ENCODE measurements around the gene EBP.
"Not testable (repeated sequence)": the region's sequence is repeated elsewhere in the genome, so short reads cannot be mapped to it uniquely, and the experiment has no call there.

The EBP gene

DNA sequence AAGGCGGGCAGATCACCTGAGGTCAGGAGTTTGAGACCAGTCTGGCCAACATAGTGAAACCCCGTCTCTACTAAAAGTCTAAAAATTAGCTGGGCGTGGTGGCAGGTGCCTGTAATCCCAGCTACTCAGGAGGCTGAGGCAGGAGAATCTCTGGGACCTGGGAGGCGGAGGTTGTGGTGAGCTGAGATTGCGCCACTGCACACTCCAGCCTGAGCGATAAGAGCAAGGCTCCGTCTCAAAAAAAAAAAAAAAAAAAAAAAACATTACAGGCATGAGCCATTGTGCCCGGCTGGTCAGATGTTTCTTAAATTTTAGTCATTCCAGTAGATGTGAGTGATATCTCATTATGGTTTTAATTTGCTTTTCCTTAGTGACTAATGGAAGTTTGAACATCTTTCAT, 4.2 kb downstream of the EBP start:
- DNase-seq (ENCODE audit: low read depth): not testable (repeated sequence)

DNA sequence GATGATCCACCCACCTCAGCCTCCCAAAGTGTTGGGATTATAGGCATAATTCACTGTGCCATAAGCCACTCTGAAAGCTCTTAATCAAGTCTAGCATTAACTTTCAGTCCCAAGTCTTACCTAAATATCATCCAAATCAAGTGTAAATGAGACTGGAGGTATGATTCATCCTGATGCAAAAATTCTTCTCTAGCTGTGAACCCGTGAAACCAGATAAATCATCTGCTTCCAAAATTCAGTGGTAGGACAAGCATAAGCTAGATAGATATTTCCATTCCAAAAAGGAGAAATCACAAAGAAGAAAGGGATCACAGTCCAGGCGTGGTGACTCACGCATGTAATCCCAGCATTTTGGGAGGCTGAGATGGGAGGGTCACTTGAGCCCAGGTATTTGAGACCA, 9.1 kb downstream of the EBP start:
- DNase-seq (ENCODE audit: low read depth): no peak

DNA sequence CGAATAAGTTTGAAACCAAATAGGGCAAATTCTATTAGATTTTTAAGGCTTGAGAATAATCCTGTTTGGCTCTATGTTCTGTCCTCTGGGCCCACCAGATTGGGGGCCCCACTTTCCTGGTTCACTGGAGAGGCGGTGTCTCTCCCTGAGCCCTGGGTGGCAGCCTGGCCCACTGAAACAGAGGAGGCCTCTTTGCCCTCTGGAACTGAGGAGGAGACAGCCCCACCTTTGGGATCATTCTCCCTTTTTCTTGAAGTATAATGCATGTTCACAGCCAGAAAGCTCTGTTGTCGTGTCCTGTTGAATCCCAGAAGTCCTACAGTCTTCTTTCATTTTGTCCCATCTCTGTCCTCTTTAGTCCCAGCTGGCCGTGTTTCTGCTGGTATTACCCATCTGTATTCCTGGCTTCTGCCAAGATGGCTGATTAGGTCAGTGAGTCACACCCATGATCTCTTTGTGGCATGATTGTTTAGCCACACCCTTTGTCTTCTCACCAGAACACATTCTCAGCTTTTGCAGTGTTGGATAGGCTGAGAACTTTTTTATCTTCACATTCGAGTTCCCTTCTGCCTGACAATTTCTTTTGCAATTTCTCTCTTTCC, 9.9 kb downstream of the EBP start:
- peak; percentile 52 for DNase-seq (ENCODE audit: low read depth)

DNA sequence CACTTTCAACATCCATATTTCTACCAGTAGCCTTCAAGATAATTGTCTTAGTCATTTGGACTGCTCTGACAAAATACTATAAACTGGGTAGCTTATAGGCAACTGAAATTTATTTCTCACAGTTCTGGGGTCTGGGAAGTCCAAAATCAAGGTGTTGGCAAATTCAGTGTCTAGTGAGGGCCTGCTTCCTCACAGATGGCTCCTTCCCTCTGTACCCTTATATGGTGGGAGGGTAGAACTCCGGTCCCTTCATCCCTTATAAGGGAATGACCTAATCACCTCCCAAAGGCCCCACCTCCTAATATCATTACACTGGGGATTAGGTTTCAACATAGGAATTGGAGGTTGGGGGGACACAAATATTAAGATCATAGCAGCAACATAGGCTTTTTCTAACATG, 10.6 kb downstream of the EBP start:
- no peak for DNase-seq (ENCODE audit: low read depth)

DNA sequence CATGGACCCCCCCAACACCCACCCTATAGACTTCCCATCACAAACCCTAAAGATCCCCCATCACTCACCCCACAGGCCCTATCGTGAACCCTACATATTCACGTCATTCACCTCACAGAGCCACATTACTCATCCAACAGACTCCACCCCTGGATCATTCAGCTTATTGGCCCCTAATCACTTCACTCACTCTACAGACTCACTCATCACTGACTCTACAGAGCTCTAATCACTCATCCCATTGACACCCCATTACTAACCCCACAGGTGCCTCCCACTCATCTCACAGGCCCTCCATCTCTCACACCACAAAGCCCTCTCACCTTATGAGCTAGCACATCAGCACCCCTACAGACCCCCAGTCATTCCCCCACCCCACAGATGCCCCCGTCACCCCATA, 11.6 kb downstream of the EBP start:
- no peak for DNase-seq (ENCODE audit: low read depth)

DNA sequence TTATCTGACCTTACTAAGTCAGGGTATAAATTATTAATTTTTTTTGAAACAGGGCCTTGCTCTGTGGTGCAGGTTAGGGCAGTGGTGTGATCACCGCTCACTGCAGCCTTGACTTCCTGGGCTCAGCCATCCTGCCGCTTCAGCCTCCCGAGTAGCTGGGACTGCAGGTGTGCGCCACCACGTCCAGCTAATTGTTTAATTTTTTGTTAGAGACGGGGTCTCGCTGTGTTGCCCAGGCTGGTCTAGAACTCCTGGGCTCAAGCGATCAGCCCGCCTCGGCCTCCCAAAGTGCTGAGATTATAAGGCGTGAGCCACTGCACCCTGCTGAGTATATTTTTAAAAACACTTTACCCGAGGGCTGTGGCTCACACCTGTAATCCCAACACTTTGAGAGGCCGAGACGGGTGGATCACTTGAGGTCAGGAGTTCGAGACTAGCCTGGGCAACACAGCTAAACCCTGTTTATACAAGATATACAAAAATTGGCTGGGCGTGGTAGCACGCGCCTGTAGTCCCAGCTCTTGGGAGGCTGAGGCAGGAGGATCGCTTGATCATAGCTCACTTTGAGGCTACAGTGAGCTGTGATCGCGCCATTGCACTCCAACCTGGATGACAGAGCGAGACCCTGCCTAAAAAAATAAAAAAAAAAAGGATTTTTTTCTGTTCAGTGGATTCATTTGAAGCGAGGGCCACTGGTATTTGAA, 17.2 kb downstream of the EBP start:
- DNase-seq (ENCODE audit: low read depth): no peak

DNA sequence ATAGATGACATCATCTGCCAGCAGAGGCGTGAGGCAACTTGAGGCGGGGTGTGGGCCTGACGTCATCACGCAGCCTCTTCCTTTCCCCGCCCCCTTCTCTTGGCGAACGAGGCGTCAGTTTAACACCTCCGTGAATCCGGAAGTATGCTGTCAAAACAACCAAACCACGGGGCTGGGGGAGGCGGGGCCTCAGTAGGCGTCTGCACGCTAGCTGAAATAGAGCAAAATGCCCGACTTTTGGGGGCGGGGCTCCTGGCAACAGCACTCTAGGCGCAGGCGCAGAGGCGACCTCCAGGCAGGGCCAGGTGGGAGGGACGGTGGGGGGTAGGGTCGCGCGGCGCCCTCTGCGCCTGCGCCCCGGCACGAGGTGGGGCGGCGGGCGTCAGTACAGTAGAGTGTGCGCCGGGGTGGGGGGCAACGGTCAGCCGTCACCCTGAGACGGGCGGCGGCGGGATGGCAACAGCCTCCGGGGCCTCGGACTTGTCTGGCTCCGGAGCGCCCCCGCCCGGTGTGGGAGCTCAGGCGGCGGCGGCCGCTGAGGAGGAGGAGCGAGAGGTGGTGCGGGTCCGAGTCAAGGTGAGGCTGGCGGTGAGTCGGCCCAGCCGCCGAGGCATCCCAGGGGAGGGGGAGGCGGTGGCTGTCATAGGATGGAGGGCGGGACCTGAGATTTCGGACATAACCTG, 17.9 kb downstream of the EBP start, which contains the start of gene TBC1D25:
Gene TBC1D25 (plus strand): TSS at position 370 of the 683 bp plus-strand sequence. CDS start 84 bp downstream, at position 454.
- DNase-seq (ENCODE audit: low read depth): peak; percentile 87

DNA sequence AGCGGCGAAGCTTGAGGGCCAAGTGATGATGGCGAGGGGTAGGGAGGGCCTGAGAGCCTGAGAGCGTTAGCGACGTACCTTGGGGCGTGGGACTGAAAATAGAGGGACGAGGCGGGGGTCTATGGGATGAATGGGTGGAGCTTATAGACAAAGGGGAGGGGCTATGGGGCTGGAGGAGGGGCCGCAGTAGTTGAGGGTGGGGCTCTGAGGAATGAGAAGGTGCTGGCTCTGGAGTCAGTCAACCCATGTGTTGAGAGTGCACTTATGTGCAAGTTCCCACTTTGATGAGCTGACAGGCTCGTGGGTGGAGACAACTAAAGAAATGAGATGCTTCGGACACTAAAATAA, 18.4 kb downstream of the EBP start:
- DNase-seq (ENCODE audit: low read depth): no peak

DNA sequence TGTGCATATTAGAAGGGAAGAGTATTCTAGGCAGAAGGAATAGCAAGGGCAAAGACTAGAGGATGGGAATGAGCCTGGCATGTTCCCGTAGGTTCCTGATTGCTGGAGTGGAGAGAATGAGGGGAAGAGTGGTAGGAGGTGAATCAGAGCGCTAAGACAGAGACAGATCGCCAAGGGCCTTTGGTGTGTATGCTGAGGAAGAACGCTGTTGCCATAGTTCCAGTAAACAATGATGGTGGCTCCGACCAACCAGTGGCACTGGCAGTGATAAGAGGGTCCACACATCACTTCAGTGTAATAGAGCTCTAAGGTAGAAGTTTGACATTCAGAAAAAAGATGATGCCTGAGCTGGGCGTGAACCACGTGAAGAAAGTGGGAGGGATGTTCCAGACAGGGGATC, 18.9 kb downstream of the EBP start:
- DNase-seq (ENCODE audit: low read depth): no peak

DNA sequence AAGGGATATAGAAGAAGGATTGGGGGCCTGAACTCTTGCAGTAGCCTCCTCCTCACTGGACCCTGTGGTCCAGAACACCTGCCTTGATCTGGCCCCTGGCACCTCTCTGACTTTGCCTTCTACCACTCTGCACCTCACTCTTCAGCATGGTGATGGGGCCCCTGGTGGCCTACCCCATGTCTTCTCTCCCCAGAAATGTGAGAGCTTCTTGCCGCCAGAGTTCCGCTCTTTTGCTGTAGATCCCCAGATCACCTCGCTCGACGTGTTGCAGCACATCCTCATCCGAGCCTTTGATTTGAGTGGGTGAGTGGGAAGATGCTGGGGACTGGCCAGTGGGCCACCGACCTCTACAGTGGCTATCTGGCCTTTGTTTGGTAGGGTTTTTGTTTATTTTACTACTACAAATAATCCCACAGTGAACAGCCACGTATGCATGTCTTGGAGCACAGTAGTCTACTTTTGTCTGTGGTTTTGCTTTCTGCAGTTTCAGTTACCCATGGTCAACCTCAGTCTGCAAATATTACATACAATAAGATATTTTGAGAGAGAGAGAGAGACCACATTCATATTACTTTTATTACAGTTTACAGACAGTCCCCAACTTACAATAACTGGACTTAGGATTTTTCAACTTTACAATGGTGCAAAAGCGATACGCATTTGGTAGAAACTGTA, 19.7 kb downstream of the EBP start:
- no peak for DNase-seq (ENCODE audit: low read depth)

DNA sequence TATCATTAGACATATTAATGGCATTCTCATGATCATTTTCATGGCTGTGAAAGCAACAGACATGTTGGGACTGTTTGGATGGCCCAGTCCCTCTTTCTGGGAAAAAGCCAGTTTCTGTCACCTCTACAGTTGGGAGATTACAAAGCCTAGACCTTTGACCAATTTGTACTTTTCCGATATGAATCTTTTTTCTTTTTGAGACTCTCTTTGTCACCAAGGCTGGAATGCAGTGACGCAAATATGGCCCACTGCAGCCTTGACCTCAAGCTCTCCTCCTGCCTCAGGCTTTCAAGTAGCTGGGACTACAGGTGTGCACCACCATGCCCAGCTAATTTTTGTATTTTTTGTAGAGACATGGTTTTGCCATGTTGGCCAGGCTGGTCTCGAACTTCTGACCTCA, 27.3 kb downstream of the EBP start:
- DNase-seq (ENCODE audit: low read depth): no peak

DNA sequence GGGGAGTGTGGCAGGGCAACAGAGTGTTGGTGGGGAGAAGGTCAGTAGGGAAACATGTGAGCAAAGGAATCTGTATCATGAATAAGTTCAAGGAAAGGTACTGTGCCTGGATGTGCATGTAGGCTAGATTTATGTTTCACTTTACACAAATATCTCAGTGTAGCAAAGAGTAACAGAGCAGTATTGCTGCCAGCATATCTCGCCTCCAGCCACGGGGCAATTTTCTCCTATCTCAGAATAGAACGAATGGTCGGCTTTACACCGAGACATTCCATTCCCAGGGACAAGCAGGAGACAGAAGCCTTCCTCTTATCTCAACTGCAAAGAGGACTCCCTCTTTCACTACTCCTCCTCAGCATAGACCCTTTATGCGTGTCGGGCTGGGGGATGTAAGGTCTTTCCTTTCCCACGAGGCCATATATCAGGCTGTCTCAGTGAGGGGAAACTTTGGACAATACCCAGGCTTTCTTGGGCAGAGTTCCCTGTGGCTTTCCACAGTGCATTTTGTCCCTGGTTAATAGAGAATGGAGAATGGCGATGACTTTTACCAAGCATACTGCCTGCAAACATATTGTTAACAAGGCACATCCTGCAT, 34.2 kb downstream of the EBP start:
- not testable (repeated sequence) for DNase-seq (ENCODE audit: low read depth)

DNA sequence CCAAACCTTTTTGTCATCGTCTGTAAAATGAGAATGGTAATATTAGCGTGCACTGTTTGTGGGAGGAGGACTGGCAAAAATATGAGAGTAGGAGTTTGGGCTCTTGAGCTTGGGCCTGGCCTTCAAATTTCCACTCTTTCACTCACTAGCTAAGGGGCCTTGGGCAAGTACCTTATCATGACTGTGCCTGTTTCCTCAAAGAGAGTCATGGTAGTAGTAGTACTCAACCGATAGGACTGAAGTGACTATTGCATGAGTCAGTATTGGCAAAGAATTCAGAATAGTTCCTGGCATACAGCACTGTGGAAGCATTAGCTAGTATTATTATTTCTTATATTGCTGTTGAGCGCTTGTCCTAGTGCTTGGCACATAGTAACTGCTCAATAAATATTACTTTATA, 36.7 kb downstream of the EBP start:
- peak; percentile 56 for DNase-seq (ENCODE audit: low read depth)

DNA sequence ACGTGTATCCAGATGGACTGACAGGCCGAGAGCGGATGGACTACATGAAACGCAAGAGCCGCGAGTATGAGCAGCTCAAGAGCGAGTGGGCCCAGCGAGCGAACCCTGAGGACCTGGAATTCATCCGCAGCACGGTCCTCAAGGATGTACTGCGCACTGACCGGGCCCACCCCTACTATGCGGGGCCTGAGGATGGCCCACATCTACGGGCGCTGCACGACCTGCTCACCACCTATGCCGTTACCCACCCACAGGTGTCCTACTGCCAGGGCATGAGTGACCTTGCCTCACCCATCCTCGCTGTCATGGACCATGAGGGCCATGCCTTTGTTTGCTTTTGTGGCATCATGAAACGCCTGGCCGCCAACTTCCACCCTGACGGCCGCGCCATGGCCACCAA, 38.0 kb downstream of the EBP start:
- DNase-seq (ENCODE audit: low read depth): no peak

DNA sequence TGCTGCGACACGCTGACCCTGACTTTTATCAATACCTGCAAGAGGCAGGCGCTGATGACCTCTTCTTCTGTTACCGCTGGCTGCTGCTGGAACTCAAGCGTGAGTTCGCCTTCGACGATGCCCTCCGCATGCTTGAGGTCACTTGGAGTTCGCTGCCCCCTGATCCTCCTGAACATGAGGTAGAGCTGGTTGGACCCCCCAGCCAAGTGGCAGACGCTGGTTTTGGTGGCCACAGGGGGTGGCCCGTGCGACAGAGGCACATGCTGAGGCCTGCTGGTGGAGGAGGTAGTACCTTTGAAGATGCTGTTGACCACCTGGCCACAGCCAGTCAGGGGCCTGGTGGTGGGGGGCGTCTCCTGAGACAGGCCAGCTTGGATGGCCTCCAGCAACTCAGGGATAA, 38.4 kb downstream of the EBP start:
- no peak for DNase-seq (ENCODE audit: low read depth)

DNA sequence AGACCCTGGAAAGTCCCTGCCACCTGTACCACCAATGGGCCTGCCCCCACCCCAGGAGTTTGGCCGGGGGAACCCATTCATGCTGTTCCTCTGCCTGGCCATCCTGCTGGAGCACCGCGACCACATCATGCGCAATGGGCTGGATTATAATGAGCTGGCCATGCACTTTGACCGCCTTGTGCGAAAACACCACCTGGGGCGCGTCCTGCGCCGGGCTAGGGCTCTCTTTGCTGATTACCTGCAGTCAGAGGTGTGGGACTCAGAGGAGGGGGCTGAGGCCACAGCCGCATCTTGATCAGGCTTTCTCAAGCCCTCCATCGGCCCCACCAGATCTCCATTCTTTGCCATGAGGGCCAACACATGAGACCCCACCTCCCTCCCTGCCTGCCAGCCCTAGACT, 39.1 kb downstream of the EBP start:
- no peak for DNase-seq (ENCODE audit: low read depth)

DNA sequence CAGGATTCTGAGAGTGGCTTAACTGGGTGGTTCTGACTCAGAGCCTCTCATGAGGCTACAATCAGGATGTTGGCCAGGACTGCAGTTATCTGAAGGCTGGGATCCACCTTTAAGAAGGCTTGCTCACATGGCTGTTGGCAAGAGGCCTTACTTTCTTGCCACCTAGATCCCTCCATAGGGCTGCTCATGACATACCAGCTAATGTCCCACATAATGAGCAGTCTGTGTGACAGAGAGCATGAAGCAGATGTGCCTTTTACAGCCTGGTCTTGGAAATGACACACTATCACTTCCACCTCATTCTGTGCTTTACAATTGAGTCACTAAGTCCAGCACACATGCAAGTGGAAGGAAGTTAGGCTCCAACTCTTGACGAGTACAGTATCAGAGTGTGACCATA, 48.4 kb downstream of the EBP start:
- DNase-seq (ENCODE audit: low read depth): no peak

DNA sequence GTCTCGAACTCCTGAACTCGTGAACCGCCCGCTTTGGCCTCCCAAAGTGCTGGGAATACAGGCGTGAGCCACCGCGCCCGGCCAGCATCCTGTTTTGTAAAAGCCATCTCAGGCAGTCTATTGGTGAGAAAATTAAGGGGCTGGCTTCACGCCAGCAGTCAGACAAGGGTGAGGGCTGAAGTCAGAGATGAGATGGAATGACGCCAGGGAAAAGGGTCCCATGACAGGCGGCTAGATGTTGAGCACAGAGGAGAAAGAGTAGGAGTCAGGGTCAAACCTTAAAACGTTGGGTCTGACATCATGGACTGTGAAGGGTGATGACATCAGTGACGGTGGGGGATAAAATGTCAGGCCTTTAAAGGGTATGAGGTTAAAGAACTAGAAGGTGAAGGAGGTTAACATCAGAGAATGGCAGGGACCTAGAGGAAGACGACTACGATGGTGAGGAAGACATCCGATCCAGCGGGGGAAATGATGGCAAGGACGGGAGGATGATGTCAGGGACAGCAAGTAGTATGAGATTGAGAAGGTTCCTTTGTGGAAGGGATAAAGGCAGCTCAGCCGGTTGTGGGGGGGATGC, 52.2 kb downstream of the EBP start:
- no peak for DNase-seq (ENCODE audit: low read depth)

DNA sequence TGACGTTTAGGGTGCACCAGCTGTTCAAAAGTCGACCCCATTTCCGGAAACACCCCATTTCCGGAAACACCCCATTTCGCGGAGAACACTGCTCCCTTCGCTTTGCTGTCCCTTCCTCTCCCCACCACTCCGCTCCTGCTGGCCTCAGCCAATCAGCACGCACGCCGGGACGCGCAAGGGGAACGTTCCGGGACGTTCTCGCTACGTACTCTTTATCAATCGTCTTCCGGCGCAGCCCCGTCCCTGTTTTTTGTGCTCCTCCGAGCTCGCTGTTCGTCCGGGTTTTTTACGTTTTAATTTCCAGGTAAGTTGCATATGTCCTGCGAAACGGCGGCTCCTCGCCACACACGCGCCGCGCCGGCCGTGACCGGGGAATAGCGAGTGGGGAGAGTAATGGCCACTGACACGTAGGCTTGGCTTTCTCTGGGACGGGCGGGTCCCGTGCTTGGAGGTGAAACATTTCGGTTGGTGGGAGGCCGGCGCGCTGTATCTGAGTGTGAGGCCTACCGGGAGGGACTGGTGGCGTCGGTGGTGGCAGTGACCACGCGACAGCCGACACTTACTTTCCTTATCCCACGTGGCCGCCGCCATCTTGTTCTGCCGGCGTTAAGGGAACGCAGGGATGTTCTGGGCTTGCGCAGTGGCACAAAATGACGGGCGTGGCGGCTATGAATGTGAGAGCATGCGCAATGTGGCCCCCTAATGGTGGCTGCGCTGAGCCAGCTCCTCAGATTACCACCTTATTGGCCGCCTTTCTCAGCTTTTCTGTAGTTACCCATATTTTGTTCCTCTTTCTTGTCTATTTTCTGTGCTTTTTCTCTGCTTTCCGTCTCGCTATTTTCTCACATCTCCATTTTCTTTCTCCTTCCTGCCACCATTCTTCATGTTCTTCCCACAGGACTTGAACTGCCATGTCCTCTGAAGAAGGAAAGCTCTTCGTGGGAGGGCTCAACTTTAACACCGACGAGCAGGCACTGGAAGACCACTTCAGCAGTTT, 53.0 kb downstream of the EBP start, which contains the start of gene RBM3:
Gene RBM3 (plus strand): TSS at position 215 of the 997 bp plus-strand sequence. CDS start 697 bp downstream, at position 912.
- peak; percentile 64 for DNase-seq (ENCODE audit: low read depth)

DNA sequence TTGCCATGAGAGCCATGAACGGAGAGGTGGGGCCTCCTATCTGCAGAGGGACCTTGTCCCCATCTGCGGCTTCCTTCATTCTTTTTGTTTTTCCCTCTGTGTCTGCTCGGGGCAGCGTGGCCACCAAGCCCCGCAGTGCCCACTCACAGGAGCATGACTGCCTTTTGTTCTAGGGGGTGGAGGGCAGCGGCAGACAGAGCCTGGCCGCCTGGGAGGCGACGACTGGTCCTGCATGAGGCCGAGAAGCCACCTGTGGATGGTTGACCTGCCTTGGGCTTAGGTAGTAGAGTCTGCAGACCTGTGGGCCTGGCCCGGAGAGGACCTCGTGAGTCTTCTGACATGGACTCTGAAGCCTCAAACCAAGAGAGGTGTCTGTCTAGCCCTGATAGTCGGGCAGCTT, 54.0 kb downstream of the EBP start:
- no peak for DNase-seq (ENCODE audit: low read depth)

DNA sequence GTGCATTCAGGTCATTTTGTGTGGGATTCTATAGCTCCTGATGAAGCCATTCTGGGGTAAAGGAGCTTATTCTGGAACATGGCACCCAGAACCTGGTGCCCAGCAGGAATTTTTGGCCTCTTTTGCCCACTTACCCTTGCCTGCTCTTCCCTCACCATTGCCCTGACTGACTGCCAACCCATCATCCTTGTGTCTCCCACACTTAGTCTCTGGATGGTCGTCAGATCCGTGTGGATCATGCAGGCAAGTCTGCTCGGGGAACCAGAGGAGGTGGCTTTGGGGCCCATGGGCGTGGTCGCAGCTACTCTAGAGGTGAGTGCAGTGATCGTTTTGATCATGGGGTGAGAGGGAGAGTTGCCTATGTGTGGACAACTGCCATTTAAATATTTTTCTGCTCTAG, 54.5 kb downstream of the EBP start:
- DNase-seq (ENCODE audit: low read depth): no peak

All from HS-5 (cell line).